ENCODE measurements around the gene RFC1. TPM values are rescaled to one million over a fixed set of nuclear protein-coding genes. Genes with fewer than 3 reads are reported as not detected.

The RFC1 gene
- total and polyA plus RNA-seq, 9 of the 15 experiments (the other 6 are each of a cell fraction or from before 2014, with no cell fraction given) = 16.8 to 85.6 (median 45.2) TPM

DNA sequence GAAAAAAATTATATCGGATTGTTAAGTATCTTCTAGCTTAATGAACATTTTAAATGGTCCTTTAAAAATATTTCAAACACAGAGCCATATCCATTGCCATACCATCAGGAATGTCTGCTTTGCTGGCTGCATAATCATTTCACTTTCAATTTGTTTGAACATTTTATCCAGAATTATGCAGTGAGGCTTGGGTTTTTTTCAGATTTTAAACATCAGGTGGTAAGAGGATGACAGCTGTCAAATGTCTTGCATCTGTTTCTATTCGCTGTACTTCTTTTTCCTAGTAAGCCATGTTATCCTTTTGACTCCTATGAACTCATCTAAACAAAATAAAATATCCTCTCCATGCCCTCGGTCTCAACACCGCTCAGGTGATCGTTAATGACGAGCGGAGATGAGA is 802 bp downstream of the RFC1 start:
- peaks cover 3% of the 10 kb centered on the region; the same call in 1 of the 3 replicates for H3K36me3 ChIP-seq (ENCODE audit: control insufficient read depth, insufficient read depth, low read length)
- DNase-seq (ENCODE audit: extremely low read depth in 1 of 4, low spot score in 3 of 4) (no peak), FAIRE-seq (peak; percentile 65), ATAC-seq (peak; percentile 20)
- no peaks in the 10 kb centered on the region for H3K27me3 ChIP-seq (ENCODE audit: control insufficient read depth in 2 of 2, insufficient read depth in 2 of 2, low read length in 2 of 2)
- WGBS (ENCODE audit: insufficient coverage, low coverage, missing lambda C conversion rate) = under 1% methylated on average over 7 of the region's 7 CpGs
- in situ Hi-C loops (cut with MboI) (no loop called here), intact Hi-C loops (cut with micrococcal nuclease) (no loop called here)
- H3K9me1 ChIP-seq (ENCODE audit: control insufficient read depth, insufficient read depth, low read length) = no peaks in the 10 kb centered on the region
- peak overlapping the region; percentile 69 for H3K4me3 ChIP-seq
- H3K9ac ChIP-seq (ENCODE audit: insufficient read depth in 1 of 2, low read depth in 2 of 2, low read length in 2 of 2) = peak overlapping the region; percentile 86 to 97; a peak in 3 of 4 replicates
- ChIA-PET CTCF (ENCODE audit: low intra/inter-chr PET ratio) (no interaction called here), POLR2A (interaction anchor here (0.7 to 2.1 kb wide), 7 partner anchors 8 to 487 kb away, joined by 3 to 8 read pairs (median 4); no protein-coding TSS in a partner anchor)
- H2AFZ ChIP-seq (ENCODE audit: low read depth, low read length) = peak overlapping the region; percentile 91
- no TSS peak for BruUV-seq (replicated peaks)
- peaks cover 57% of the 10 kb centered on the region for H3K79me2 ChIP-seq (ENCODE audit: control insufficient read depth, insufficient read depth, low read length)
- peak overlapping the region; percentile 74 for H3K27ac ChIP-seq (ENCODE audit: extremely low read depth, low read depth, low read length)
- peaks cover 3 to 9% of the 10 kb centered on the region in 2 experiments; a peak in 3 of 5 replicates for H3K4me1 ChIP-seq (replicated peaks in 1 of 2; ENCODE audit: control insufficient read depth in 2 of 2, insufficient read depth in 2 of 2, low read length in 2 of 2)
- no peaks in the 10 kb centered on the region for H4K20me1 ChIP-seq (replicated peaks; ENCODE audit: control insufficient read depth, insufficient read depth, low read length)
- 0 out of 2 replicates have a peak, but pooled peaks cover 1% of the 10 kb centered on the region for H3K9me3 ChIP-seq (replicated peaks; ENCODE audit: control insufficient read depth, insufficient read depth, low read depth, low read length)
- peak overlapping the region; percentile 92 for H3K4me2 ChIP-seq (ENCODE audit: insufficient read depth, low read length)
- TF ChIP-seq ZC3H4 (CRISPR knock-in tag; IDR thresholded peaks at IDR 0.05; ENCODE audit: borderline replicate concordance) (no peak), TFE3 (CRISPR knock-in tag; IDR thresholded peaks at IDR 0.05) (no peak), ZSCAN29 (IDR thresholded peaks at IDR 0.05) (no peak), ZNF324 (CRISPR knock-in tag; IDR thresholded peaks at IDR 0.05) (no peak), ZFP36 (IDR thresholded peaks at IDR 0.05; ENCODE audit: low read depth, low read length, partially characterized antibody) (no peak), MNT (conservative IDR thresholded peaks at IDR 0.05) (no peak), MEIS2 (IDR thresholded peaks at IDR 0.05; ENCODE audit: partially characterized antibody) (no peak), ZC3H11A (IDR thresholded peaks at IDR 0.05; ENCODE audit: low read depth, low read length) (no peak), ZNF253 (CRISPR knock-in tag; conservative IDR thresholded peaks at IDR 0.05) (no peak), ZBTB11 (CRISPR knock-in tag; IDR thresholded peaks at IDR 0.05) (no peak), HSF4 (CRISPR knock-in tag; IDR thresholded peaks at IDR 0.05; ENCODE audit: borderline replicate concordance) (no peak)
- TF ChIP-seq, protein P1, sequence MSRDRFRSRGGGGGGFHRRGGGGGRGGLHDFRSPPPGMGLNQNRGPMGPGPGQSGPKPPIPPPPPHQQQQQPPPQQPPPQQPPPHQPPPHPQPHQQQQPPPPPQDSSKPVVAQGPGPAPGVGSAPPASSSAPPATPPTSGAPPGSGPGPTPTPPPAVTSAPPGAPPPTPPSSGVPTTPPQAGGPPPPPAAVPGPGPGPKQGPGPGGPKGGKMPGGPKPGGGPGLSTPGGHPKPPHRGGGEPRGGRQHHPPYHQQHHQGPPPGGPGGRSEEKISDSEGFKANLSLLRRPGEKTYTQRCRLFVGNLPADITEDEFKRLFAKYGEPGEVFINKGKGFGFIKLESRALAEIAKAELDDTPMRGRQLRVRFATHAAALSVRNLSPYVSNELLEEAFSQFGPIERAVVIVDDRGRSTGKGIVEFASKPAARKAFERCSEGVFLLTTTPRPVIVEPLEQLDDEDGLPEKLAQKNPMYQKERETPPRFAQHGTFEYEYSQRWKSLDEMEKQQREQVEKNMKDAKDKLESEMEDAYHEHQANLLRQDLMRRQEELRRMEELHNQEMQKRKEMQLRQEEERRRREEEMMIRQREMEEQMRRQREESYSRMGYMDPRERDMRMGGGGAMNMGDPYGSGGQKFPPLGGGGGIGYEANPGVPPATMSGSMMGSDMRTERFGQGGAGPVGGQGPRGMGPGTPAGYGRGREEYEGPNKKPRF (IDR thresholded peaks at IDR 0.05; ENCODE audit: low read depth, low read length) = no peak
